ENCODE results near the gene DLG1.
"Not testable (repeated sequence)": the region's sequence is repeated elsewhere in the genome, so short reads cannot be mapped to it uniquely, and the experiment has no call there.

DNA sequence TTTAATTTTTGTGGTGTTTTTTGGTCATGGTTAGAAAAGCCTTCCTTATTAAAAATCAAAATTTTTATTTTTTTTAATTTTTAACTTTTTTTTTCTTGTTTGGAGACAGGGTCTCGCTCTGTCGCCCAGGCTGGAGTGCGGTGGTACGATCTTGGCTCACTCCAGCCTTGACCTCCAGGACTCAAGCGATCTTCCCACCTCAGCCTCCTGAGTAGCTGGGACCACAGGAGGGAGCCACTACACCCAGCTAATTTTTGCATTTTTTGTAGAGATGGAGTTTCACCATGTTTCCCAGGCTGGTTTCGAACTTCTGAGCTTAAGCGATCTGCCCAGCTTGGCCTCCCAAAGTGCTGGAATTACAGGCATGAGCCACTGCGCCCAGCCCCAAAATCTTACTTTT is 21.6 kb downstream of the DLG1 start:
- TF ChIP-seq, protein P1, sequence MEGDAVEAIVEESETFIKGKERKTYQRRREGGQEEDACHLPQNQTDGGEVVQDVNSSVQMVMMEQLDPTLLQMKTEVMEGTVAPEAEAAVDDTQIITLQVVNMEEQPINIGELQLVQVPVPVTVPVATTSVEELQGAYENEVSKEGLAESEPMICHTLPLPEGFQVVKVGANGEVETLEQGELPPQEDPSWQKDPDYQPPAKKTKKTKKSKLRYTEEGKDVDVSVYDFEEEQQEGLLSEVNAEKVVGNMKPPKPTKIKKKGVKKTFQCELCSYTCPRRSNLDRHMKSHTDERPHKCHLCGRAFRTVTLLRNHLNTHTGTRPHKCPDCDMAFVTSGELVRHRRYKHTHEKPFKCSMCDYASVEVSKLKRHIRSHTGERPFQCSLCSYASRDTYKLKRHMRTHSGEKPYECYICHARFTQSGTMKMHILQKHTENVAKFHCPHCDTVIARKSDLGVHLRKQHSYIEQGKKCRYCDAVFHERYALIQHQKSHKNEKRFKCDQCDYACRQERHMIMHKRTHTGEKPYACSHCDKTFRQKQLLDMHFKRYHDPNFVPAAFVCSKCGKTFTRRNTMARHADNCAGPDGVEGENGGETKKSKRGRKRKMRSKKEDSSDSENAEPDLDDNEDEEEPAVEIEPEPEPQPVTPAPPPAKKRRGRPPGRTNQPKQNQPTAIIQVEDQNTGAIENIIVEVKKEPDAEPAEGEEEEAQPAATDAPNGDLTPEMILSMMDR (IDR thresholded peaks at IDR 0.05) = not testable (repeated sequence)
- TF ChIP-seq POLR2A (IDR thresholded peaks at IDR 0.05) = not testable (repeated sequence)
